ENCODE measurements around the gene EDN2. TPM values are rescaled to one million over a fixed set of nuclear protein-coding genes. Genes with fewer than 3 reads are reported as not detected.

EDN2 gene
- total RNA-seq, 1 donor from 2014 or later: 3.5 TPM

GRCh38 chr1:41482001-41482765 lies 2.3 kb downstream of the EDN2 start:
- peaks cover 74% of the 10 kb centered on the region for H3K4me1 Mint-ChIP-seq
- peak; percentile 42 to 69 for DNase-seq (ENCODE audit: low spot score in 2 of 2, unreplicated experiment in 2 of 2)
- no peaks in the 10 kb centered on the region for H3K9me3 Mint-ChIP-seq
- no peaks in the 10 kb centered on the region for H3K27me3 Mint-ChIP-seq (ENCODE audit: low read depth)
- no peak overlapping the region for H3K4me3 Mint-ChIP-seq
- H3K36me3 Mint-ChIP-seq: no peaks in the 10 kb centered on the region
- no peak for TF ChIP-seq CTCF (IDR thresholded peaks at IDR 0.05; ENCODE audit: unreplicated experiment)
- peak overlapping the region; percentile 87 for H3K27ac Mint-ChIP-seq

GRCh38 chr1:41481109-41481775 lies 3.2 kb downstream of the EDN2 start:
- no peak for DNase-seq (ENCODE audit: low spot score in 2 of 2, unreplicated experiment in 2 of 2)
- H3K27me3 Mint-ChIP-seq (ENCODE audit: low read depth): no peaks in the 10 kb centered on the region
- no peak overlapping the region for H3K4me3 Mint-ChIP-seq
- TF ChIP-seq CTCF (IDR thresholded peaks at IDR 0.05; ENCODE audit: unreplicated experiment): no peak
- H3K9me3 Mint-ChIP-seq: no peaks in the 10 kb centered on the region
- H3K27ac Mint-ChIP-seq: no peak overlapping the region
- no peaks in the 10 kb centered on the region for H3K36me3 Mint-ChIP-seq
- peaks cover 74% of the 10 kb centered on the region for H3K4me1 Mint-ChIP-seq

GRCh38 chr1:41480204-41481108 lies 4.0 kb downstream of the EDN2 start:
- Mint-ChIP-seq H3K27ac (no peak overlapping the region), H3K4me1 (peaks cover 74% of the 10 kb centered on the region), H3K27me3 (ENCODE audit: low read depth) (no peaks in the 10 kb centered on the region), H3K4me3 (no peak overlapping the region), H3K9me3 (no peaks in the 10 kb centered on the region), H3K36me3 (no peaks in the 10 kb centered on the region)
- no peak for TF ChIP-seq CTCF (IDR thresholded peaks at IDR 0.05; ENCODE audit: unreplicated experiment)
- no peak for DNase-seq (ENCODE audit: low spot score in 2 of 2, unreplicated experiment in 2 of 2)

- no peaks in the 10 kb centered on the region for H3K36me3 Mint-ChIP-seq
- H3K4me3 Mint-ChIP-seq: no peak overlapping the region
- peaks cover 75% of the 10 kb centered on the region for H3K4me1 Mint-ChIP-seq
- H3K27me3 Mint-ChIP-seq (ENCODE audit: low read depth): no peaks in the 10 kb centered on the region
- TF ChIP-seq CTCF (IDR thresholded peaks at IDR 0.05; ENCODE audit: unreplicated experiment): no peak
- peak overlapping the region; percentile 44 for H3K27ac Mint-ChIP-seq
- H3K9me3 Mint-ChIP-seq: no peaks in the 10 kb centered on the region
- no peak for DNase-seq (ENCODE audit: low spot score in 2 of 2, unreplicated experiment in 2 of 2)
These were observed 4.7 kb downstream of the EDN2 start for GRCh38 chr1:41479808-41480160.

- peaks cover 78% of the 10 kb centered on the region for H3K4me1 Mint-ChIP-seq
- no peak for DNase-seq (ENCODE audit: low spot score in 2 of 2, unreplicated experiment in 2 of 2)
- H3K9me3 Mint-ChIP-seq: no peaks in the 10 kb centered on the region
- H3K27me3 Mint-ChIP-seq (ENCODE audit: low read depth): no peaks in the 10 kb centered on the region
- no peak for TF ChIP-seq CTCF (IDR thresholded peaks at IDR 0.05; ENCODE audit: unreplicated experiment)
- H3K36me3 Mint-ChIP-seq: no peaks in the 10 kb centered on the region
- H3K4me3 Mint-ChIP-seq: no peak overlapping the region
- peak overlapping the region; percentile 78 for H3K27ac Mint-ChIP-seq
These were observed 5.3 kb downstream of the EDN2 start for GRCh38 chr1:41479000-41479807.

All from mesothelial cell of epicardium (in vitro differentiated cells).